ENCODE measurements around the gene RUVBL1. TPM values are rescaled to one million over a fixed set of nuclear protein-coding genes. Genes with fewer than 3 reads are reported as not detected.
A peak's percentile ranks its signal among the peaks of the same experiment; 100 is the strongest.

RUVBL1 gene
- total RNA-seq, 4 donors from 2014 or later, result 12.1 to 26.3 (median 21.4) TPM

DNA sequence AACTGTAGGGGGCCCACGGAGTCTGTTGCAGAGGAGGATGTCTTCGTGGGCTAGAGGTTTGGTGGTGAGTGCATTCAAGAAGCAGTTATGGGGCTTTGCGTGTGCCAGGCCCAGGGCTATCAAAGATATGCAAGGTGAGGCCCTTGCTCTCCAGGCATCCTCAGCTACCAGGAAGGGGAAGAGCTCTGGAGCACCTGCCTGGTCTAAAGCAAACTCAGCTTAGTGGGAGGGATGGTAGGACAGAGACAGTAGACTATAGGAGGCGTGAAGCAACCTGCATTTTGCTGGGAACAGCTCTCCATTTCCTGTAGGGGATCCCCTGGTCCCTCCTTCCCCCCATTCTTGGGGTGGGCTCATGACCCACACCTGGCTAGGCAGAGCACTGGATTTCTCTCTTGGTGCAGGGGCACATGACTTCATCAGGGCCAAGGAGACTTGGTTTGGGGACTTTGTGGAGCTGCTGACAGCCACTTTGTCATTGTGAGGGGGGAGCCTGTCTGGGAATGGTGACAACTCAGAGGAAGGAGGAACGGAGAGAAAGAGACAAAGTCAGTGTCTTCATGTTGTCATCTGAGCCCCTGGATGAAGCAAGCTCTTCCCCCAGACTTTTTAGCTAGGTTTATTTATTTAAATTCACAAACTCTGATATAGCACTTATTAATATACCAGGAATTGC lies 21.0 kb upstream of the RUVBL1 start:
- no peak for TF ChIP-seq POLR2A (IDR thresholded peaks at IDR 0.05)
- TF ChIP-seq, protein P1, sequence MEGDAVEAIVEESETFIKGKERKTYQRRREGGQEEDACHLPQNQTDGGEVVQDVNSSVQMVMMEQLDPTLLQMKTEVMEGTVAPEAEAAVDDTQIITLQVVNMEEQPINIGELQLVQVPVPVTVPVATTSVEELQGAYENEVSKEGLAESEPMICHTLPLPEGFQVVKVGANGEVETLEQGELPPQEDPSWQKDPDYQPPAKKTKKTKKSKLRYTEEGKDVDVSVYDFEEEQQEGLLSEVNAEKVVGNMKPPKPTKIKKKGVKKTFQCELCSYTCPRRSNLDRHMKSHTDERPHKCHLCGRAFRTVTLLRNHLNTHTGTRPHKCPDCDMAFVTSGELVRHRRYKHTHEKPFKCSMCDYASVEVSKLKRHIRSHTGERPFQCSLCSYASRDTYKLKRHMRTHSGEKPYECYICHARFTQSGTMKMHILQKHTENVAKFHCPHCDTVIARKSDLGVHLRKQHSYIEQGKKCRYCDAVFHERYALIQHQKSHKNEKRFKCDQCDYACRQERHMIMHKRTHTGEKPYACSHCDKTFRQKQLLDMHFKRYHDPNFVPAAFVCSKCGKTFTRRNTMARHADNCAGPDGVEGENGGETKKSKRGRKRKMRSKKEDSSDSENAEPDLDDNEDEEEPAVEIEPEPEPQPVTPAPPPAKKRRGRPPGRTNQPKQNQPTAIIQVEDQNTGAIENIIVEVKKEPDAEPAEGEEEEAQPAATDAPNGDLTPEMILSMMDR (IDR thresholded peaks at IDR 0.05 in 4 of 5, conservative IDR thresholded peaks at IDR 0.05 in 1 of 5), result no peak
- intact Hi-C loops (cut with DNase I; ENCODE audit: low total_unique reads), result no loop called here
- Histone ChIP-seq H3K36me3 (no peaks in the 10 kb centered on the region), H3K27me3 (no peaks in the 10 kb centered on the region), H3K27ac (no peak overlapping the region), H3K9me3 (no peaks in the 10 kb centered on the region), H3K4me1 (no peaks in the 10 kb centered on the region), H3K4me3 (no peak overlapping the region)
- DNase-seq (no peak), ATAC-seq (no peak)
- in situ Hi-C loops (cut with MboI; ENCODE audit: low sequenced_read_pairs in 4 of 4), result no loop called here

GRCh38 chr3:128143496-128143895 lies 19.9 kb upstream of the RUVBL1 start:
- in situ Hi-C loops (cut with MboI; ENCODE audit: low sequenced_read_pairs in 4 of 4), result no loop called here
- DNase-seq, result no peak

DNA sequence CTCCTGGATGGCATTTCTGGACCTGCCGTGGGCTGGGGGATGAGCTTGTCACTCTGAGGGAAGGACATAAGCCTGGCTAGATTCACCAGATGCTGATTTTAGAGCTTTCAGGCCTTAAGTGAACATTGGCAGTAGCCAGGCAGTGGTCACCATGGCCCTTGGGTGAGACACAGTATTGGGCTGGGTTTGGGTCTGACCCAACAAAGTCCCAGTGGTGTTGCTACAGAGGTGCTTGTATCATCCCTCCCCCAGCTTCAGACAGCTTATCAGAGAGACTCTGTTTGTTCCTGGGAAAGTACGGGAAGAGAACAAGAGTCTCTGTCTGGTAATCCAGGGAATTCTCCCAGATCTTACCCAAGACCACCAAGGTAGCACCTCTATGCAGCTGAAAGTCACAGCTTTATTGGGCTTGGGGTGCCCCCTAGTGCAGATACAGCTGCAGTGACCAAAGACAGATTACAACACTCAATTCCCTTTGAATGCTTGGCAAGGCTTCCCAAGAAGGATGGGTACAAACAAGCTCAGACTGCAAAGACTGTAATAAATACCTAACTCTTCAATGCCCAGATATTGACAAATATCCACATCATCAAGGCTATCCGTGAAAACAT lies 9.8 kb upstream of the RUVBL1 start:
- TF ChIP-seq POLR2A (IDR thresholded peaks at IDR 0.05), result no peak
- TF ChIP-seq, protein P1 (IDR thresholded peaks at IDR 0.05 in 4 of 5, conservative IDR thresholded peaks at IDR 0.05 in 1 of 5), result peak in 2 of 5 experiments; percentile 34 to 37
- intact Hi-C loops (cut with DNase I; ENCODE audit: low total_unique reads) (loop anchor here (5.0 kb wide), 1 partner anchor 36 kb away; no protein-coding TSS in a partner anchor), in situ Hi-C loops (cut with MboI; ENCODE audit: low sequenced_read_pairs in 4 of 4) (no loop called here)
- DNase-seq, result no peak
- H3K27ac ChIP-seq, result no peak overlapping the region
- H3K36me3 ChIP-seq, result no peaks in the 10 kb centered on the region
- H3K4me3 ChIP-seq, result no peak overlapping the region
- H3K27me3 ChIP-seq, result peaks cover 0 to 6% (median 0%) of the 10 kb centered on the region in 3 donors
- no peaks in the 10 kb centered on the region for H3K4me1 ChIP-seq
- no peaks in the 10 kb centered on the region for H3K9me3 ChIP-seq
- ATAC-seq, result no peak

More at GRCh38 chr3:128143496-128143895, 19.9 kb upstream of the RUVBL1 start:
- TF ChIP-seq, protein P1 (IDR thresholded peaks at IDR 0.05 in 4 of 5, conservative IDR thresholded peaks at IDR 0.05 in 1 of 5), result no peak
- TF ChIP-seq POLR2A (IDR thresholded peaks at IDR 0.05), result no peak
- Histone ChIP-seq H3K4me3 (no peak overlapping the region), H3K4me1 (no peaks in the 10 kb centered on the region), H3K27me3 (no peaks in the 10 kb centered on the region), H3K36me3 (no peaks in the 10 kb centered on the region), H3K27ac (no peak overlapping the region), H3K9me3 (no peaks in the 10 kb centered on the region)
- ATAC-seq, result no peak
- intact Hi-C loops (cut with DNase I; ENCODE audit: low total_unique reads), result no loop called here

DNA sequence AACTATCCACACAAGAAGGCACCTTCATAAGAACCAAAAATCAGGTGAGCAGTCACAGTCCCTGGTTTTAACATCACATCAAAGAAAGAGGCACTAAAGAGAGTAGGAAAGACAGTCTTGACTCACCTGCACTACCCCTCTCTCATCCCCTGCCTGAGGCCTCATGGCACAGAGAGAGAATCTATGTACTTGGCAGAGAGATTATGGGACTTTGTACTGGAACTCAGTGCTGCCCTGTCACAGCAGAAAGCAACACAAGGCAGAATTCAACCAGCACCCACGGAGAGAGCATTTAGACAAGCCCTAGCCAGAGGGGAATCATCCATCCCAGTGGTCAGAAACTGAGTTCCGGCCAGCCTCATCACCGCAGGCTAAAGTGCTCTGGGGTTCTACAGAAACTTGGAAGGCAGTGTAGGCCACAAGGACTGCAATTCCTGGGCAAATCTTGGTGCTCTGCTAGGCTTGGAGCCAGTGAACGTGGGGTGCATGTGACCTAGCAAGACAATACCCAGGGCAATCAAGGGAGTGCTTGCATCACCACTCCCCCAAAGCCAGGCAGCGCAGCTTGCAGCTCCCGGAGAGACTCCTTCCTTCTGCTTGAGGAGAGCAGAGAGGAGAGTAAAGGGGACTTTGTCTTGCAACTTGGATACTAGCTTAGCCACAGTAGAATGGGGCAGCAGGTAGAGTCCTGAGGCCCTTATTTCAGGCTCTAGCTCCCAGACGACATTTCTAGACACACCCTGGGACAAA lies 8.5 kb upstream of the RUVBL1 start:
- TF ChIP-seq, protein P1 (IDR thresholded peaks at IDR 0.05 in 4 of 5, conservative IDR thresholded peaks at IDR 0.05 in 1 of 5), result no peak
- no peak for TF ChIP-seq POLR2A (IDR thresholded peaks at IDR 0.05)
- H3K4me1 ChIP-seq, result no peaks in the 10 kb centered on the region
- H3K4me3 ChIP-seq, result no peak overlapping the region
- no peak overlapping the region for H3K27ac ChIP-seq
- intact Hi-C loops (cut with DNase I; ENCODE audit: low total_unique reads) (loop anchor here (5.0 kb wide), 1 partner anchor 35 kb away; no protein-coding TSS in a partner anchor), in situ Hi-C loops (cut with MboI; ENCODE audit: low sequenced_read_pairs in 4 of 4) (no loop called here)
- ATAC-seq (no peak), DNase-seq (no peak)
- peaks cover 0 to 6% (median 0%) of the 10 kb centered on the region in 3 donors for H3K27me3 ChIP-seq
- H3K36me3 ChIP-seq, result no peaks in the 10 kb centered on the region
- H3K9me3 ChIP-seq, result no peaks in the 10 kb centered on the region

Measured in gastrocnemius medialis (tissue), 4 donors.